ENCODE data around the gene NAV2. TPM values are rescaled to one million over a fixed set of nuclear protein-coding genes. Genes with fewer than 3 reads are reported as not detected.

Gene NAV2
- total RNA-seq, 1 experiment from 2014 or later: 46.3 TPM

DNA sequence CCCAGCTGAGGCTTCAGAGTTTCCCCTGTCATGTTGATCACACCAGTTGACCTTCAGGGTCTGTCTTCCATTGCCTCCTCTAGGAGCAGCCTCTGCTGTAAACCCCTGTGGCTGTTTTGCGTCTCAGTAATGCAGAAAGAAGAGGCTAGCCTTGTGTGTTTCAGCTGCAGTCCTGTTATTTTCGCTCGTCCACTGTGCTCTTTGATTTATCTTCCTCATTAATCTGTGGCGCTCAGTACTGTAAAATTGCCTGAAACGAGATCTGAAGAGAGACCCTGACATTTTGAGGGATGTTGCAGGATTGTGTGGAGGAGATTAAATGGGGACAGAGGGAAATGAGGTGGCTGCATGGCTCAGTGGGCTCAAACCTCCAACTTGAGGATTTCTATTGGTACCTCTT, 283.9 kb downstream of the NAV2 start:
- no peak overlapping the region for H2BK20ac ChIP-seq (ENCODE audit: low read depth, low read length, poor library complexity, severe bottlenecking)
- no peak overlapping the region for H2BK15ac ChIP-seq (ENCODE audit: low read depth, low read length)
- H2AK5ac ChIP-seq (ENCODE audit: insufficient read length, low read length): no peak overlapping the region
- no peaks in the 10 kb centered on the region for H4K20me1 ChIP-seq (ENCODE audit: control insufficient read depth, insufficient read depth, insufficient read length)
- Mint-ChIP-seq H3K27ac (no peak overlapping the region), H3K9me3 (no peaks in the 10 kb centered on the region; a peak in 2 of 5 replicates), H3K36me3 (ENCODE audit: insufficient read depth in 1 of 3, low read depth in 3 of 3) (peaks cover 18 to 37% (median 20%) of the 10 kb centered on the region in 3 experiments), H3K4me1 (peaks cover 27 to 43% of the 10 kb centered on the region in 2 experiments), H3K4me3 (no peak overlapping the region), H3K27me3 (ENCODE audit: low read depth) (peaks cover 65% of the 10 kb centered on the region)
- TF ChIP-seq CTCF (conservative IDR thresholded peaks at IDR 0.05): no peak
- no peaks in the 10 kb centered on the region; the same call in 1 of the 2 replicates for H3K27me3 ChIP-seq (ENCODE audit: insufficient read depth, low read length)
- no peak overlapping the region for H4K8ac ChIP-seq (replicated peaks; ENCODE audit: insufficient read length, low read depth, low read length)
- DNase-seq: no peak
- H4K5ac ChIP-seq (ENCODE audit: insufficient read length, low read depth, low read length): no peak overlapping the region
- no peaks in the 10 kb centered on the region for H3K79me2 ChIP-seq (ENCODE audit: insufficient read depth, low read length)
- no peaks in the 10 kb centered on the region for H3K23me2 ChIP-seq (ENCODE audit: insufficient read length, low read depth, low read length, poor library complexity, severe bottlenecking)
- no peak overlapping the region for H3K23ac ChIP-seq (ENCODE audit: insufficient read length, low read depth, low read length)
- no peaks in the 10 kb centered on the region for H3K79me1 ChIP-seq (ENCODE audit: insufficient read depth, low read depth, low read length, poor library complexity, severe bottlenecking)
- no peak overlapping the region for H3K14ac ChIP-seq (ENCODE audit: insufficient read depth, low read length)
- WGBS (ENCODE audit: extremely low coverage, insufficient read length, low lambda C conversion rate): no CpG with 5 or more reads among the region's 5 CpGs
- H3T11ph ChIP-seq (ENCODE audit: low read length): no peak overlapping the region
- H2BK12ac ChIP-seq (ENCODE audit: insufficient read length, low read depth, low read length): no peak overlapping the region
- H3K9ac ChIP-seq (ENCODE audit: extremely low read depth, insufficient read length, low read length): no peak overlapping the region
- peaks cover 10% of the 10 kb centered on the region for H3K4me1 ChIP-seq (ENCODE audit: insufficient read depth, low read length)
- no peak overlapping the region for H4K91ac ChIP-seq (ENCODE audit: insufficient read length, low read depth, low read length)
- H3K27ac ChIP-seq (ENCODE audit: insufficient read length, low read depth, low read length): no peak overlapping the region
- H3K18ac ChIP-seq (ENCODE audit: insufficient read length, low read depth, low read length): no peak overlapping the region
- no peak overlapping the region for H2BK120ac ChIP-seq (ENCODE audit: low read depth, low read length, poor library complexity, severe bottlenecking)
- no peak overlapping the region for H2BK5ac ChIP-seq (ENCODE audit: insufficient read length, low read length)
- H3K9me3 ChIP-seq (ENCODE audit: control insufficient read depth, low read depth, low read length): no peaks in the 10 kb centered on the region
- H3K4me2 ChIP-seq (ENCODE audit: insufficient read depth, insufficient read length, low read length): no peak overlapping the region
- H3K56ac ChIP-seq (ENCODE audit: insufficient read length, low read depth, low read length): no peak overlapping the region
- H2AFZ ChIP-seq (ENCODE audit: low read length): no peak overlapping the region
- no peak overlapping the region for H3K4ac ChIP-seq (ENCODE audit: low read depth, low read length)
